ENCODE data around the gene RITA1.
A peak's percentile ranks its signal among the peaks of the same experiment; 100 is the strongest.

RITA1 gene

DNA sequence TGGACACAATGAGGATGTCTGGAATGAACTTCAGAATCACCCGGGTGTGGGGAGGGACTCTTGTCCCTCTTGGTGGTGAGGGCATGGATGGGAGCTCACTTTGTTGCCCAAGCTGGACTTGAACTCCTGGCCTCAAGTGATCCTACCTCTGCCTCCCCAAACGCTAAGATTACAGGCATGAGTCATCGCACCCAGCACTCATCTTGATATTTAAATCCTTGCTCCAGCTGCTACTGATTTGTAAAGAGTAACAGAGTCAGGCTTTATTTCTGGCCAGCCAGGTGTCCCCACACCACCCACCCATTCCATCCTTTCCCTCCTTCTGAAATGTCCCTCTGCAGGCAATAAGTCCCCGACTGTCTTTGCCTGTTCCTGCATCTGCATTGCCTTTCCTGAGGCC lies 5.2 kb upstream of the RITA1 start:
- no peak for DNase-seq

GRCh38 chr12:113181975-113182374 lies 3.5 kb upstream of the RITA1 start:
- DNase-seq = no peak

- no peak for DNase-seq
Measured at GRCh38 chr12:113183030-113183589, 2.4 kb upstream of the RITA1 start.

DNA sequence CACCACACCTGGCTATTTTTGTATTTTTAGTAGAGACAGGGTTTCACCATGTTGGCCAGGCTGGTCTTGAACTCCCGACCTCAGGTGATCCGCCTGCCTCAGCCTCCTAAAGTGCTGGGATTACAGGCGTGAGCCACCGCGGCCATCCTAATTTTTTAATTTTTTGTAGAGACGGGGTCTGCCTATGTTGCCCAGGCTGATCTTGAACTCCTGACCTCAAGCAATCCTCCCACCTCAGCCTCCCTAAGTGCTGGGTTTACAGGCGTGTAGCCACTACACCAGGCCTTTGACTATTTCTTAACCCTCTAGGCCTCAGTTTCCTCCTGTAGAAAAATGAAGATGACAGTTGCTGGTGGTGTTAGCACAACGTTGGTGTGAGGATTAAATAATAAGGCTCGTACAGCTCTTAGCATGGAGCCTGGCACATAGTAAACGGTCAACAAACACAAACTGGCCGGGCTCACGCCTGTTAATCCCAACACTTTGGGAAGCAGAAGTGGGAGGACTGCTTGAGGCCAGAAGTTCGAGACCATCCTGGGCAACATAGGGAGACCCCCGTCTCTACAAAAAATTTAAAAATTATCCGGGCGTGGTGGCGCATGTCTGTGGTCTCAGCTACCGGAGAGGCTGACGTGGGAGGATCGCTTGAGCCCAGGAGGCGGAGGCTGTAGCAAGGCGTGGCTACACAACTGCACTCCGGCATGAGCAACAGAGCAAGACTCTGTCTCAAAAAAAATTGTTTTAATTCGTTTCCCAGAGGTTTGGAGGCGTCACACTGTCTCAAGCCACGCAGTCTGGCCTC lies 1.2 kb upstream of the RITA1 start:
- DNase-seq = no peak

- DNase-seq = peak; percentile 83 to 89
Measured at GRCh38 chr12:113184900-113185179, 681 bp upstream of the RITA1 start.

DNA sequence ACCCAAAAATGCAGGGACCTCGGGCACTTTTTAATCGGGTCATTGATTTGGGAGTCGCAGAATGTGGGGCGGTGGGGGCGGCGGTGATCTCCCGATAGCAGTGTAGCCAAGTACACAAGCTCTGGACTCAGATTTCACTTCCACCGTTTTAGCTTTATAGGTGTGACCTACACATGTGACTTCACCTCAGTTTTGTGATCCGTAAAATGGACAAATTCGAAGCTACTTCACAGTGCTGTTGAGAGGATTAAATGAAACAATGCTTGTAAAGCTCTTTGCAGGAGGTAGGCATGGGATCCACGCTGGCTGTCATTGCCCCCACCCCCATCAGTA lies 478 bp downstream of the RITA1 start:
- no peak for DNase-seq

DNA sequence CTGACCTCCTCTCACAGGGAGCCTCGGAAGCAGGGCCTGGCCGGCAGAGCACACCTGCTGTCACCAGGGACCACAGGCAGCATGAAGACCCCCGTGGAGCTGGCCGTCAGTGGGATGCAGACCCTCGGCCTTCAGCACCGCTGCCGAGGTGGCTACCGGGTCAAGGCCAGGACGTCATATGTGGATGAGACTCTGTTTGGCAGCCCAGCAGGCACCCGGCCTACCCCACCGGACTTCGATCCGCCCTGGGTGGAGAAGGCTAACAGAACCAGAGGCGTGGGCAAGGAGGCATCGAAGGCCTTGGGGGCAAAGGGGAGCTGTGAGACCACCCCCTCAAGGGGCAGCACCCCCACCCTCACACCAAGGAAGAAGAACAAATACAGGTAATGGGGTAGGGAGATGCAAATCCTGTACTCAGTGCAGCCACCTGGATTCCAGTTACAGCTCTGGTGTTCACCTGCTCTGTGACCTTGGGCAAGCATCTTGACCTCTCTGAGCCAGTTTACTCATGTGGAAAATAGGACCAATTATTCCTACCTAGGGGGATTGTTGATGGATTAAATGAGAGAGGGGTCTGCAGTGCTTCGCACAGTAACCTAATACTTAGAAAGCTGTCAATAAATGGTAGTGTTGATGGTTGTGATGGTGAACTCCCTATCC lies 1.3 kb downstream of the RITA1 start:
- no peak for DNase-seq

DNA sequence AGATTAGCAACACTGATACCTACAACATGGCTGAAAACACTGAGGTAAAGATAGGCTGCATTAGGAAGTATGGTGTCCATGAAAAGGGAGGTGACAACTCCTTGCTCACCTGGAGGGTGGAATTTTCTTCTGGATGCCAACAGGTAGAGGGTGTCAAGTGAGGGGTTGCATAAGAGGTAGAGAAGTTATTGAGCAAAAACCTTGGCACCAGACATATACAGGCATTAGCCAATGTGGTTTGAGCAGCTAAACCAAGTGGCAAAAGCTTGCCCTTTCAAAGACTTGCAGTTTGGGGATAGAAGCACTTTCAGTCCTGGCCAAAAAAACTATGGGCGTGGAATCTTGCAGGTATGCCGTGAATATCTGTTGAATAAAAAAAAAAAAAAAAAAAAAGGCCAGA lies 3.8 kb downstream of the RITA1 start:
- no peak for DNase-seq

DNA sequence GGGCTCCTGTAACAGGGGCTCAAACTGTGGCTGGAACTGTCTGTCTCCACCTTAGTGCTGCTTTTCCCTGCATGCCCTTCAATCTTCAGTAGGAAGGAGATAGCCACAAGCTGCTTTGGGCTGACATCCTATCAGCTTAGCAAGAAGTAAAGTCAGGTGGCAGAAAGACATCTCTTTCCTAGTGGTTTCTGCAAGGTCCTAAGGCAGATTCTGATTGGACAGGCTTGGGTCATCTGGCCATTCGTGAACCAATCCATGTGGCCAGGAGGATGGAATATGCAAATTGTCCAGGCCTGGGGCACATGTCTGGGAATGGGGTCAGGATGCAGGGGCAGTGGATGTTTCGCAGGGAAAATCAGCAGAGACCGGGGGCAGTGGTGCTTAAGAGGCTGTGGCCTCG lies 5.2 kb downstream of the RITA1 start:
- no peak for DNase-seq

DNA sequence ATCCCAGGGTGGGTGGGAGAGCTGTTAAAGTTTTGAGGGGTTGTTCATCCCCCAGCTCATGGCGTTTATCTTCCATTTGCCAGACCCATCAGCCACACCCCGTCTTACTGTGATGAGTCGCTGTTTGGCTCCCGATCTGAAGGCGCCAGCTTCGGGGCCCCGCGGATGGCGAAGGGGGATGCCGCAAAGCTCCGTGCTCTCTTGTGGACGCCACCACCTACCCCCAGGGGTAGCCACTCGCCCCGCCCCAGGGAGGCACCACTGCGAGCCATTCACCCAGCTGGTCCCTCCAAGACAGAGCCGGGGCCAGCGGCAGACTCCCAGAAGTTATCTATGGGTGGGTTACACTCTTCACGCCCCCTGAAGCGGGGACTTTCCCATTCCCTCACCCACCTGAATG lies 5.7 kb downstream of the RITA1 start:
- DNase-seq = no peak

- no peak for DNase-seq
Measured at GRCh38 chr12:113194971-113195391, 9.5 kb downstream of the RITA1 start.

DNA sequence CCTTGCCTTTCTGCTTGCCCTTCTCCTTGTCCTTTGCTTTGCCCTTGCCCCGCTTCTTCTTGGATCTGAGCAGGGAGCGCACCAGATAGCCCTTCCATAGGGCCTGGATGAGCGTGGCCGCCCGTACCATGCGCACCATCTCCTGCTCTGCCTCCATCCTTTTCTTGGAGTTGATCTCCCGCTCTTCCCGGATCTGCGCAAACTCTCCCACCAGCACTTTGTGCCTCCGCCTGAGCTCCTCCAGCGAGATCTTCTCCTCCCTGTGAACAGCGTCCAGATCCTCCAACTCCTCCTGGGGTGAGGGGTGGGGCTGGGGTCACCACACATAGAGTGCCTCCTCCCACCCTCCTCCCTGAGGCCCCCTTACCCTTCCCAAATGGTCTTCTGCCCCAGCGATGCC lies 10.1 kb downstream of the RITA1 start:
- no peak for DNase-seq

DNA sequence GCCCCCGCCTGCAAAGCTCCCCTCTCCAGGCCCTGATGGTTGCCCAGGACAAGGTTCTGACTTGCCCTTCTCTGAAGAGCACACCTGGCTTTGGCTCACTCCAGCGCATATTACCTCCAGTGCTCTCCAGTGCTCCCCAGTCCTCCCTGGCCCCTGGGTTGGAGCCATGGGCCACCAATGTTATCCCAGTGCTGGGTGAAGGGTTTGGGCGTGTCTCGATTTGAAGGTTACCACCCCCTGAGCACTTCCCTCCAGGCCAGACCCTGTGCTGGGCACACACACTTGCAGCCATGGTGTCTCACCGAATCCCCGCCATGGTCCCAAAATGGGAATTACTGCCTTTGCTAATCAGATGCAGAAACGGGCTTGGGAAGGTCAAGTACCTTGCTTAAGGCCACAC lies 11.1 kb downstream of the RITA1 start:
- no peak for DNase-seq

- DNase-seq = peak; percentile 67 to 85
Measured at GRCh38 chr12:113196990-113197389, 11.5 kb downstream of the RITA1 start.

GRCh38 chr12:113197518-113198077 lies 12.1 kb downstream of the RITA1 start:
- DNase-seq = no peak

- DNase-seq = no peak
Measured at GRCh38 chr12:113198296-113198695, 12.8 kb downstream of the RITA1 start.

DNA sequence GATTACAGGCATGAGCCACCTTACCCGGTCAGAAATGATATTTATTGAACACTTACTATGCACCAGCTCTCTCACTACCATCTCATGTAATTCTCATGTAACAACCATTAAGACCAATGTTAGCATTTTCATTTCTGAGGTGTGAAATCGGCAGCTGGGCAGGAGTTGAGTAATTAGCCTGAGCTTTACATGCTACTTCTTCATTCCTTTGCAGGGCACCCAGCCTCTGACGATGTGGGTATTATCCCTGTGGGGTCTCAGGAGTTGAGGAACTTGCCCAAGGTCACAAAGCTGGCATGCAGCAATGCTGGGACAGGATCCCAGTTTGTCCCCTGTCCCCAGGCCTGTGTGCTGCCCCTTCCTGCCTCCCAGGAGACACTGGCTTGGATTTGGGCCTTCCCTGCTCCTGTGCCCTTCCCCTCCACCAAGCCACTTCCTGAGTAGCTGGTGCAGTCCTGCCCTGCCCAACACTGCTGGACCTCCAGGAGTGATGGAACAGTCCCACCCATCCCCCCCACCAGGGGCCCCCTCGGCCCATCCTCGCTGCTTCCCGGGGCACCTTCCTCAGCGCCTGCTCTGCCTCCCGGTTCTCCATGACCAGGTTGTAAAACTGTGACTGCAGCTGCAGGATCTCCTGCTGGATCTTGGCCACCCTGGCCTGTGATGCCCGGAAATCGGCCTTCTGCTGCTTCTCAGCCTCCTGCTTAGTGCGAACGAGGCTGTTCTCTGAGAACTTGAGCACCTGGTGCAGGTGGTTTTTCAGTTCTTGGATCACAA lies 14.7 kb downstream of the RITA1 start:
- peak in 1 of 2 donors; percentile 35 for DNase-seq

DNA sequence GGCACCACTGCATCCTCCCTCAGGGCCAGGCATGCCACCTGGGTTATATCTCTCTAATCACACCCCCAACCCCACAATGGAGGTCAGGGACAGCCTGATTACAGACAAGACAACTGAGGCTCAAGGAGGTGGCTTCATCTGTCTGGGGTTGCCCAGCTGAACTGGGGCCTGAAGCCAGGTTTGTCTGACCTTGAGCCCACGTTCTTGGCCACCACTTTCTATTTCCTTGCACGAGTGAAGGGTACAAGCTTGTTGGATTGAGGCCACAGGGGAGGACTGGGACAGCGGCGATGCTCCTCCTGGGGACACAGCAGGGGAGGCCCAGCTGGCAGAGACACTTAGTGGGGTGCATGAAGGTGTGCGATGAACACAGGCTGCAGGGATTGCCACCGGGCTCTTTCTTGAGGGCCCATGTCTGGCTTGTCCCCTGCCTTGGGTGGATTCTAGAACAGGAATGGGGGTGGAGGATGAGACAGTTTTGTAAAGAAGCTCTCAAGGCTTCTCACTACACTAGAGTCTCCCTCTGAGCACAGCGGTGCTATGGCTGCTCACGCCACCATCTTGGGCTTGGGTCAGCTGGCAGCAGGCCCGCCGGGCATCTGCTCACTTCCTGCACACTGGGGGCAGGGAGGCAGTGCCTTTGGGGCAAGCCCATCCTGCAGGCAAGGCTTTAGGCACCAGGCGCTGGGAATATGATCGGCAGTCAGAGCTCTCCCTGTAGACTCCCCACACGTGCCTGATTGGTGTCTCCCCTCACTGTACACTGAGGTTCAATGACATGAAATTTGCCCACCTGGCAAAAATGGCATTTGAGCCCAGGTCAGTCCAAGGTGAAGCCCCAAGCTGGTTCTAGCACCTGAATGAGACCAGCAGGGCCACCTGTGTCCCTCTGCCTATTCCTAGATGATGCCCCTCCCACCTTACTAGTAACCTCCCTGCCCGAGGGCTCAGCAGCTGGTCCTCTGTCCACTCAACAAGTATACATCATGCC lies 16.0 kb downstream of the RITA1 start:
- DNase-seq = no peak

DNA sequence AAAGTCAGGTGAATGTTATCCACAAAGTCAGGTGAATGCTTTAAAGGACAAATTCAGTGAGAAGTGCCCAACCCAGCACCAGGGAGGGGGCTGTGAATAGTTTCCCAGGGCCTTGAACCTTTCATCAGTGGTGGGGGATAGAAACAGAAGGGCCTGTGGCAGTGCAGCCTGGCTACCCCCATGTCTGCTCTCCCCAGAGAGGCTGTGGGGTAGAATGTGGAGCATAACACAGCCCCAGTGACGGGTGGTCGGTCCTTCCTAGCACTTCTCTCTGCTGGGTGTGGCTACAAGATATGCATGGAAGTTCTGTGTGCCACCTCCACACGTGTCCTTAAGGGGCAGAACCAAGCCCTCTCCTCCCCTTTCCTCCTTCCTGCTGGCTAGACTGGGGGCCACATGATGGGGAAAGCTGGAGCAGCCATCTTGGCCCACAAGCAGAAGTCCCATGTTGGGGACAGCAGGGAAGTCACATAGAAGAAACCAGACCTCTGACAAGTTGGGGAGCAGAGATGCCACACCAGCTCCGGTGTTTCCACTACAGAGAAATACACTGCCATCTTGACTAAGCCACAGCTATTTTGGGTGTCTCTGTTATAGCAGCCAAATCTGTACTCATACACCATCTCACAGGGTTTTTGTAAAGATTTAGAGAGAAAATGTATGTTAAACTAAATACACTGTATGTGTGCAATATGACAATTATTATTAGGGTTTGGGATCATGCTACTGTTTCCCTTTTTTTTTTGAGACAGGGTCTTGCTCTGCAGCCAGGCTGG lies 17.0 kb downstream of the RITA1 start:
- no peak for DNase-seq

GRCh38 chr12:113203852-113204760 lies 18.6 kb downstream of the RITA1 start:
- DNase-seq = peak in 1 of 2 donors; percentile 36
